H1 (cell line): ENCODE results near the gene ELOVL6. TPM values are rescaled to one million over a fixed set of nuclear protein-coding genes. Genes with fewer than 3 reads are reported as not detected.

Experiments
- CTCF ChIA-PET: fragments of 300-600 bp; sonication (Branson Sonifier 250); formaldehyde crosslinking; loops from one replicate; lab custom pipeline; 2021; ENCODE audit not compliant: partially characterized antibody; lab: Charles Lee
- POLR2A ChIA-PET: fragments of 300-600 bp; sonication (Branson Sonifier 250); formaldehyde crosslinking; loops from one replicate; lab custom pipeline; 2021; ENCODE audit warnings: inconsistent platforms; ENCODE audit not compliant: partially characterized antibody; lab: Charles Lee
- DNase-seq, 2 experiments: peaks; one replicate each; pipeline versions ENCODE4 v3.0.0 to v3.0.0-alpha.2; 2010 to 2022; ENCODE audit warnings: low spot score in 2 of 2, low read depth in 1 of 2, mixed read lengths in 1 of 2
- FAIRE-seq: peaks from 2 replicates; lab custom pipeline; 2011; peaks lifted over from hg19 to GRCh38; lab: Jason Lieb, UNC
- H2AFZ ChIP-seq: 2 replicates; pipeline ENCODE4 v1.8.1; 2012; ENCODE audit warnings: low read length, inconsistent platforms
- H2AK5ac ChIP-seq: 2 replicates; pipeline ENCODE4 v1.6.1; 2013; ENCODE audit warnings: low read depth, low read length
- H2BK120ac ChIP-seq: replicated peaks from 2 replicates; pipeline ENCODE3; 2013; ENCODE audit warnings: low read depth, low read length, inconsistent platforms
- H2BK12ac ChIP-seq: 2 replicates; pipeline ENCODE4 v1.6.1; 2013; ENCODE audit warnings: low read depth, low read length
- H2BK15ac ChIP-seq: 2 replicates; pipeline ENCODE4 v1.6.1; 2013; ENCODE audit warnings: low read length
- H2BK20ac ChIP-seq: 2 replicates; pipeline ENCODE4 v1.6.1; 2013; ENCODE audit warnings: low read length
- H2BK5ac ChIP-seq: 2 replicates; pipeline ENCODE4 v1.6.1; 2013; ENCODE audit warnings: low read depth, low read length
- H3K14ac ChIP-seq: 2 replicates; pipeline ENCODE4 v1.6.1; 2013; ENCODE audit warnings: inconsistent platforms; ENCODE audit not compliant: insufficient read length
- H3K18ac ChIP-seq: 2 replicates; pipeline ENCODE4 v1.6.1; 2013; ENCODE audit warnings: low read length; ENCODE audit errors: extremely low read depth
- H3K23ac ChIP-seq: 2 replicates; pipeline ENCODE4 v1.6.1; 2013; ENCODE audit warnings: inconsistent platforms; ENCODE audit not compliant: insufficient read length
- H3K23me2 ChIP-seq: 2 replicates; pipeline ENCODE4 v1.6.1; 2013; ENCODE audit warnings: low read depth, low read length
- H3K27ac ChIP-seq: 2 replicates; pipeline ENCODE4 v1.6.1; 2011; ENCODE audit warnings: low read depth, low read length, inconsistent platforms
- H3K27me3 ChIP-seq, 4 experiments: replicated peaks in 1 of 4; 1 replicate in 1 of 4; 2 replicates in 3 of 4; pipeline versions ENCODE4 v1.6.1 to v1.8.1; 2011 to 2013; ENCODE audit warnings: low read length in 3 of 4, mild to moderate bottlenecking in 3 of 4, inconsistent platforms in 2 of 4, mixed read lengths in 2 of 4, moderate library complexity in 1 of 4; ENCODE audit not compliant: control insufficient read depth in 3 of 4, insufficient read depth in 3 of 4; ENCODE audit errors: extremely low read depth in 1 of 4
- H3K36me3 ChIP-seq, 4 experiments: 2 replicates each; pipeline versions ENCODE4 v1.6.1 to v1.8.1; 2011 to 2013; ENCODE audit warnings: mild to moderate bottlenecking in 4 of 4, low read length in 3 of 4, moderate library complexity in 2 of 4, control low read depth in 1 of 4, inconsistent platforms in 1 of 4; ENCODE audit not compliant: insufficient read depth in 4 of 4, control insufficient read depth in 2 of 4
- H3K4ac ChIP-seq: replicated peaks from 2 replicates; pipeline ENCODE3; 2013; ENCODE audit warnings: low read length, low read depth, mixed read lengths, inconsistent platforms; ENCODE audit not compliant: insufficient read length
- H3K4me1 ChIP-seq, 4 experiments: replicated peaks in 1 of 4; 1 replicate in 1 of 4; 2 replicates in 3 of 4; pipeline versions ENCODE4 v1.6.1 to v1.8.1; 2011 to 2013; ENCODE audit warnings: low read length in 3 of 4, inconsistent platforms in 2 of 4, mixed read lengths in 1 of 4; ENCODE audit not compliant: insufficient read depth in 4 of 4, control insufficient read depth in 3 of 4
- H3K4me2 ChIP-seq, 2 experiments: 2 replicates each; pipeline versions ENCODE4 v1.6.1 to v1.8.1; 2011 to 2013; ENCODE audit warnings: low read depth in 2 of 2, low read length in 2 of 2, control low read depth in 1 of 2, inconsistent platforms in 1 of 2, mild to moderate bottlenecking in 1 of 2; ENCODE audit not compliant: insufficient read depth in 1 of 2
- H3K4me3 ChIP-seq, 4 experiments: fragments of 200-600, 300-600 bp in 1 of 4; sonication (generic), shearing (Covaris generic), sonication (Bioruptor Twin) in 1 of 4; 2 replicates each; pipeline versions ENCODE4 v1.5.1 to v1.8.1; 2011 to 2016; ENCODE audit warnings: low read length in 4 of 4, low read depth in 3 of 4, control low read depth in 2 of 4, inconsistent platforms in 2 of 4, mild to moderate bottlenecking in 2 of 4, mixed read lengths in 1 of 4, moderate library complexity in 1 of 4; ENCODE audit not compliant: insufficient read depth in 2 of 4; ENCODE audit errors: extremely low read depth in 1 of 4
- H3K56ac ChIP-seq: replicated peaks from 2 replicates; pipeline ENCODE3; 2013; ENCODE audit warnings: low read depth, mild to moderate bottlenecking, mixed read lengths, low read length, inconsistent platforms; ENCODE audit not compliant: insufficient read length
- H3K79me1 ChIP-seq: 2 replicates; pipeline ENCODE4 v1.6.1; 2013; ENCODE audit warnings: low read depth, low read length, control low read depth
- H3K79me2 ChIP-seq, 2 experiments: 2 replicates each; pipeline versions ENCODE4 v1.6.1 to v1.8.1; 2012 to 2013; ENCODE audit warnings: low read length in 2 of 2, mild to moderate bottlenecking in 2 of 2, inconsistent platforms in 1 of 2; ENCODE audit not compliant: insufficient read depth in 2 of 2, control insufficient read depth in 1 of 2
- H3K9ac ChIP-seq, 4 experiments: replicated peaks in 1 of 4; 1 replicate in 1 of 4; 2 replicates in 3 of 4; pipeline versions ENCODE4 v1.6.1 to v1.8.1; 2011 to 2013; ENCODE audit warnings: low read depth in 3 of 4, low read length in 3 of 4, control low read depth in 2 of 4, mild to moderate bottlenecking in 2 of 4, moderate library complexity in 2 of 4, inconsistent platforms in 1 of 4; ENCODE audit errors: extremely low read depth in 1 of 4
- H3K9me3 ChIP-seq, 2 experiments: 2 replicates each; pipeline versions ENCODE4 v1.6.1 to v1.8.1; 2012 to 2013; ENCODE audit warnings: mild to moderate bottlenecking in 2 of 2, moderate library complexity in 2 of 2, control low read depth in 1 of 2, inconsistent platforms in 1 of 2, low read depth in 1 of 2, low read length in 1 of 2, mixed read lengths in 1 of 2; ENCODE audit not compliant: insufficient read depth in 2 of 2
- H4K20me1 ChIP-seq, 2 experiments: replicated peaks in 1 of 2; 2 replicates each; pipeline versions ENCODE3 to v1.8.1; 2011 to 2013; ENCODE audit warnings: inconsistent platforms in 2 of 2, low read length in 2 of 2, mild to moderate bottlenecking in 1 of 2; ENCODE audit not compliant: insufficient read depth in 2 of 2, control insufficient read depth in 1 of 2
- H4K5ac ChIP-seq: 2 replicates; pipeline ENCODE4 v1.6.1; 2013; ENCODE audit warnings: low read length, low read depth, mixed read lengths, inconsistent platforms; ENCODE audit not compliant: insufficient read length
- H4K8ac ChIP-seq: 2 replicates; pipeline ENCODE4 v1.8.0; 2013; ENCODE audit warnings: mild to moderate bottlenecking, moderate library complexity, low read length, inconsistent platforms; ENCODE audit not compliant: insufficient read depth; ENCODE audit errors: extremely low read depth
- H4K91ac ChIP-seq: replicated peaks from 2 replicates; pipeline ENCODE3; 2013; ENCODE audit warnings: low read length, mixed read lengths, inconsistent platforms; ENCODE audit not compliant: insufficient read length
- BCL11A ChIP-seq, 2 experiments: IDR thresholded peaks; one replicate each; pipeline ENCODE4 v1.6.1; 2011; ENCODE audit warnings: low read depth in 2 of 2, low read length in 2 of 2, mild to moderate bottlenecking in 2 of 2
- GABPA ChIP-seq: IDR thresholded peaks from 2 replicates; pipeline ENCODE4 v1.6.1; 2011; ENCODE audit warnings: mild to moderate bottlenecking, low read length, moderate library complexity, borderline replicate concordance; ENCODE audit not compliant: insufficient read depth
- KDM1A ChIP-seq: fragments of 200-600, 300-600 bp; sonication (generic); IDR thresholded peaks from 2 replicates; pipeline ENCODE4 v1.7.1; 2016; ENCODE audit warnings: mild to moderate bottlenecking, low read length, borderline replicate concordance
- YY1 ChIP-seq: IDR thresholded peaks from 2 replicates; pipeline ENCODE4 v1.6.1; 2011; ENCODE audit warnings: low read depth, mild to moderate bottlenecking, low read length
- ZNF274 ChIP-seq: IDR thresholded peaks from 2 replicates; pipeline ENCODE4 v1.7.0; 2012; ENCODE audit warnings: low read length, borderline replicate concordance; ENCODE audit errors: extremely low read depth
- WGBS, 2 experiments: shearing (Covaris generic) in 1 of 2; methylation state at CpG; one replicate each; pipeline versions ENCODE4 v1.1.6 to v1.1.7; 2013 to 2015; ENCODE audit warnings: low lambda C conversion rate in 2 of 2, mixed read lengths in 2 of 2, inconsistent platforms in 1 of 2, low coverage in 1 of 2, missing lambda C conversion rate in 1 of 2; ENCODE audit not compliant: insufficient replicate concordance in 2 of 2, insufficient coverage in 1 of 2, insufficient read length in 1 of 2; ENCODE audit errors: extremely low coverage in 1 of 2, missing lambda C conversion rate in 1 of 2; 5-methylcytosine and 5-hydroxymethylcytosine counted together
- polyA plus RNA-seq, 7 experiments: library from polyadenylated mRNA; depleted of rRNA in 3 of 7; stranded (reverse) in 5 of 7; unstranded in 2 of 7; fragments of >200 nt in 5 of 7; fragments of 200-250 nt in 2 of 7; gene quantifications; 1 replicate in 5 of 7; 2 replicates in 1 of 7; 4 replicates in 1 of 7; pipeline versions ENCODE4 v1.2.1 to v1.2.3, GENCODE V29; 2011 to 2013; ENCODE audit warnings: missing spikeins in 2 of 7, mixed read lengths in 2 of 7
- total RNA-seq: library from RNA; stranded (reverse); fragmentation: NEBNext Ultra II Directional; extraction: Animal tissue kit (Norgen Biotek cat#: 25700); gene quantifications from 2 replicates; pipeline ENCODE4 v1.2.1, GENCODE V29; 2021

The ELOVL6 gene
- total and polyA plus RNA-seq, 2 of the 8 experiments (the other 6 are each of a cell fraction or from before 2014, with no cell fraction given): 27.8 to 86.6 TPM

GRCh38 chr4:110248100-110248499, 49.7 kb upstream of the ELOVL6 start:
- no peaks in the 10 kb centered on the region for H4K20me1 ChIP-seq
- no peaks in the 10 kb centered on the region for H3K36me3 ChIP-seq
- FAIRE-seq (no peak), DNase-seq (no peak)
- no peak overlapping the region for H2BK12ac ChIP-seq
- no peak overlapping the region for H4K91ac ChIP-seq
- no peaks in the 10 kb centered on the region for H3K9me3 ChIP-seq
- H2AK5ac ChIP-seq: no peak overlapping the region
- H3K79me2 ChIP-seq: no peaks in the 10 kb centered on the region
- H3K56ac ChIP-seq: no peak overlapping the region
- no peak overlapping the region for H3K18ac ChIP-seq
- POLR2A ChIA-PET: no interaction called here
- no peak overlapping the region for H2BK20ac ChIP-seq
- H3K4me2 ChIP-seq: no peak overlapping the region
- no peak overlapping the region for H4K5ac ChIP-seq
- H3K23me2 ChIP-seq: no peaks in the 10 kb centered on the region
- H3K9ac ChIP-seq: no peak overlapping the region
- H2BK15ac ChIP-seq: no peak overlapping the region
- no peak overlapping the region for H3K27ac ChIP-seq
- no peak overlapping the region for H3K4me3 ChIP-seq
- H4K8ac ChIP-seq: no peak overlapping the region
- WGBS, 2 experiments: 84% methylated on average over 4 of the region's 4 CpGs; no CpG with 5 or more reads in 1 of the 2 experiments
- H2BK5ac ChIP-seq: no peak overlapping the region
- H3K4me1 ChIP-seq: no peaks in the 10 kb centered on the region
- no peak overlapping the region for H2BK120ac ChIP-seq
- no peaks in the 10 kb centered on the region for H3K79me1 ChIP-seq
- no peak overlapping the region for H3K14ac ChIP-seq
- H2AFZ ChIP-seq: no peak overlapping the region
- CTCF ChIA-PET: interaction anchor here (1.2 to 1.8 kb wide), 5 partner anchors 15 to 261 kb away, joined by 3 to 6 read pairs (median 4); no protein-coding TSS in a partner anchor
- H3K23ac ChIP-seq: no peak overlapping the region
- no peaks in the 10 kb centered on the region for H3K27me3 ChIP-seq
- peak overlapping the region; percentile 69 for H3K4ac ChIP-seq
- TF ChIP-seq BCL11A (IDR thresholded peaks at IDR 0.05; ENCODE audit: low read depth in 2 of 2, low read length in 2 of 2) (no peak), KDM1A (no peak), YY1 (no peak), GABPA (no peak), ZNF274 (no peak)
